GM13976 (cell line): Measurements from ENCODE around the gene GLB1L3.

ENCODE experiments used
- DNase-seq: peaks from one replicate; pipeline ENCODE4 v3.0.0; 2012; ENCODE audit warnings: low spot score
- CTCF ChIP-seq: IDR thresholded peaks from 2 replicates; pipeline ENCODE4 v1.5.1; 2012; ENCODE audit warnings: borderline replicate concordance, mild to moderate bottlenecking; ENCODE audit not compliant: insufficient read depth; ENCODE audit errors: extremely low read depth, missing control alignments, control extremely low read depth
- in situ Hi-C: fragments of 300-500 bp; cut with MboI; formaldehyde crosslinking; loops from one replicate; pipeline ENCODE4 v1.12.0; 2022; ENCODE audit warnings: low sequenced_read_pairs, mixed read lengths, inconsistent platforms; ENCODE audit not compliant: unreplicated experiment

Gene GLB1L3

GRCh38 chr11:134275534-134276395 is at the start of gene GLB1L3:
Gene GLB1L3 (plus strand): TSS chr11:134276379. CDS start chr11:134276741, 362 bp downstream.
- peak; percentile 39 for TF ChIP-seq CTCF
- in situ Hi-C loops = no loop called here
- peak; percentile 83 for DNase-seq

- DNase-seq = no peak
- no peak for TF ChIP-seq CTCF
- in situ Hi-C loops = no loop called here
Measured at GRCh38 chr11:134226806-134227325, 49.3 kb upstream of the GLB1L3 start.

- peak; percentile 72 for DNase-seq
Measured at GRCh38 chr11:134228625-134229024, 47.6 kb upstream of the GLB1L3 start.

GRCh38 chr11:134229126-134229790 is 46.9 kb upstream of the GLB1L3 start:
- no peak for TF ChIP-seq CTCF
- in situ Hi-C loops = no loop called here
- DNase-seq = no peak

More at GRCh38 chr11:134228625-134229024, 47.6 kb upstream of the GLB1L3 start:
- in situ Hi-C loops = no loop called here
- no peak for TF ChIP-seq CTCF

- no peak for TF ChIP-seq CTCF
- DNase-seq = no peak
- in situ Hi-C loops = no loop called here
Measured at GRCh38 chr11:134230339-134230738, 45.8 kb upstream of the GLB1L3 start.

GRCh38 chr11:134231958-134232659 is 44.1 kb upstream of the GLB1L3 start:
- no peak for DNase-seq
- TF ChIP-seq CTCF = no peak
- in situ Hi-C loops = no loop called here
